Trophoblast cell (in vitro differentiated cells and primary cell): Measurements from ENCODE around the gene TNS2.

Experiments
- DNase-seq, 2 donors: peaks; one replicate each; pipeline ENCODE4 v3.0.0-alpha.2; 2016
- H2AFZ ChIP-seq: 2 replicates; pipeline ENCODE4 v1.6.1; 2013; ENCODE audit warnings: low read length, moderate library complexity, mild to moderate bottlenecking; ENCODE audit not compliant: insufficient read depth, poor library complexity
- H2AK5ac ChIP-seq: 2 replicates; pipeline ENCODE4 v1.6.1; 2013; ENCODE audit warnings: mild to moderate bottlenecking, low read length
- H2BK120ac ChIP-seq: 2 replicates; pipeline ENCODE4 v1.6.1; 2013; ENCODE audit warnings: low read length, mild to moderate bottlenecking, moderate library complexity; ENCODE audit not compliant: insufficient read depth, poor library complexity
- H2BK12ac ChIP-seq: 2 replicates; pipeline ENCODE4 v1.6.1; 2013; ENCODE audit warnings: mild to moderate bottlenecking, low read length, moderate library complexity
- H2BK5ac ChIP-seq: 2 replicates; pipeline ENCODE4 v1.6.1; 2013; ENCODE audit warnings: low read length, low read depth, moderate library complexity, mild to moderate bottlenecking; ENCODE audit not compliant: poor library complexity
- H3K14ac ChIP-seq: 2 replicates; pipeline ENCODE4 v1.6.1; 2013; ENCODE audit warnings: mild to moderate bottlenecking, low read length
- H3K18ac ChIP-seq: 2 replicates; pipeline ENCODE4 v1.6.1; 2013; ENCODE audit warnings: mild to moderate bottlenecking, low read length
- H3K23ac ChIP-seq: 2 replicates; pipeline ENCODE4 v1.6.1; 2013; ENCODE audit warnings: low read length
- H3K27ac ChIP-seq: 2 replicates; pipeline ENCODE4 v1.5.1; 2013; ENCODE audit warnings: low read depth, mild to moderate bottlenecking, inconsistent platforms, low read length, moderate library complexity
- H3K27me3 ChIP-seq: 2 replicates; pipeline ENCODE4 v1.6.1; 2013; ENCODE audit warnings: inconsistent platforms, mild to moderate bottlenecking, low read length, moderate library complexity; ENCODE audit not compliant: insufficient read depth
- H3K36me3 ChIP-seq, 2 experiments: 1 replicate in 1 of 2; 2 replicates in 1 of 2; pipeline ENCODE4 v1.6.1; 2013; ENCODE audit warnings: low read length in 2 of 2, mild to moderate bottlenecking in 2 of 2, moderate library complexity in 1 of 2; ENCODE audit not compliant: insufficient read depth in 2 of 2, control insufficient read depth in 1 of 2
- H3K4ac ChIP-seq: 2 replicates; pipeline ENCODE4 v1.6.1; 2013; ENCODE audit warnings: low read depth, mild to moderate bottlenecking, low read length, moderate library complexity
- H3K4me1 ChIP-seq, 2 experiments: 1 replicate in 1 of 2; 2 replicates in 1 of 2; pipeline ENCODE4 v1.6.1; 2013; ENCODE audit warnings: low read length in 2 of 2, mild to moderate bottlenecking in 2 of 2, moderate library complexity in 1 of 2; ENCODE audit not compliant: insufficient read depth in 2 of 2, control insufficient read depth in 1 of 2
- H3K4me2 ChIP-seq: 2 replicates; pipeline ENCODE4 v1.6.1; 2013; ENCODE audit warnings: inconsistent platforms, mild to moderate bottlenecking, low read length, moderate library complexity
- H3K4me3 ChIP-seq: 2 replicates; pipeline ENCODE4 v1.5.1; 2013; ENCODE audit warnings: mild to moderate bottlenecking, low read depth, low read length, inconsistent platforms
- H3K79me1 ChIP-seq: one replicate; pipeline ENCODE4 v1.6.1; 2013; ENCODE audit warnings: low read length
- H3K79me2 ChIP-seq: 2 replicates; pipeline ENCODE4 v1.6.1; 2013; ENCODE audit warnings: low read length, mild to moderate bottlenecking; ENCODE audit not compliant: control insufficient read depth, insufficient read depth, poor library complexity
- H3K9ac ChIP-seq: 2 replicates; pipeline ENCODE4 v1.6.1; 2013; ENCODE audit warnings: mild to moderate bottlenecking, low read length
- H3K9me3 ChIP-seq: 2 replicates; pipeline ENCODE4 v1.6.1; 2013; ENCODE audit warnings: low read depth, mild to moderate bottlenecking, control low read depth, inconsistent platforms, low read length; ENCODE audit not compliant: insufficient read depth
- H4K12ac ChIP-seq: 2 replicates; pipeline ENCODE4 v1.6.1; 2013; ENCODE audit warnings: low read depth, mild to moderate bottlenecking, low read length, moderate library complexity
- H4K8ac ChIP-seq: 2 replicates; pipeline ENCODE4 v1.6.1; 2013; ENCODE audit warnings: low read depth, mild to moderate bottlenecking, low read length, moderate library complexity
- H4K91ac ChIP-seq: one replicate; pipeline ENCODE4 v1.6.1; 2013; ENCODE audit warnings: low read depth, mild to moderate bottlenecking, low read length, moderate library complexity
- WGBS: extraction: QIAGEN DNeasy Blood & Tissue Kit; methylation state at CpG from one replicate; pipeline ENCODE4 v1.1.7; 2013; ENCODE audit warnings: missing lambda C conversion rate; ENCODE audit not compliant: insufficient read length, insufficient coverage; ENCODE audit errors: extremely low coverage; 5-methylcytosine and 5-hydroxymethylcytosine counted together

The TNS2 gene

DNA sequence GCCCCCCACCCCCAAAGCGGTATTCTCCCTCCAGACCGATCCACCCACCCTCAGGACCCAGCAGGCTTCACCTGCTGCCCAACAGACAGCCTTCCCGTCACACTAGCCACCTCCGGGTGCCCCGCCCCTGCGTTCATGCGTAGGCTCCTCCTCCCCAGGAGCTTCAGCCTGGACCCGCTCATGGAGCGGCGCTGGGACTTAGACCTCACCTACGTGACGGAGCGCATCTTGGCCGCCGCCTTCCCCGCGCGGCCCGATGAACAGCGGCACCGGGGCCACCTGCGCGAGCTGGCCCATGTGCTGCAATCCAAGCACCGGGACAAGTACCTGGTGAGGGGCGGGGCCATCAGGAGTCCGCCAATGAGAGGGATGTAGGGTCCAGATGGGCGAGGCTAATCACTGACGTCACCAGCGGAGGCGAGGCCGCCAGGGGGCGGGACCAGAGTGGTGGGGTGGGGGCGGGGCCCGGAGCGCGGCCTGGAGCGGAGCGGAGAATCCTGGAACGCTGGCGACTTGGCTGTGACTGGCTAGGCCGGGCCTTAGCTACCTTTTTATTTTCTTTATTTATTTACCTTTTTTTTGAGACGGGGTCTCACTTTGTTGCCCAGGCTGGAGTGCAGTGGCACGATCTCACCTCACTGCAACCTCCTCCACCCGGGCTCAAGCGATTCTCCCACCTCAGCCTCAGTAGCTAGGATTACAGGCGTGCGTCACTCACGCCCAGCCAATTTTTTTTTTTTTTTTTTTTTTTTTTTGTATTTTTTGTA lies 4.4 kb downstream of the TNS2 start:
- no peaks in the 10 kb centered on the region for H3K9me3 ChIP-seq
- no CpG with 5 or more reads among the region's 48 CpGs for WGBS
- H3K27me3 ChIP-seq: no peaks in the 10 kb centered on the region
- H3K36me3 ChIP-seq: no peaks in the 10 kb centered on the region
- peak overlapping the region; percentile 75 for H3K18ac ChIP-seq
- H2BK12ac ChIP-seq: peak overlapping the region; percentile 48
- H2AFZ ChIP-seq: peak overlapping the region; percentile 77
- H2BK120ac ChIP-seq: peak overlapping the region; percentile 50
- H3K4me2 ChIP-seq: peak overlapping the region; percentile 70
- H3K14ac ChIP-seq: peak overlapping the region; percentile 75
- peaks cover 31 to 35% of the 10 kb centered on the region in 2 experiments for H3K4me1 ChIP-seq
- peak; percentile 95 to 97 for DNase-seq
- no peak overlapping the region for H3K23ac ChIP-seq
- peak overlapping the region; percentile 80 for H3K4me3 ChIP-seq
- H3K27ac ChIP-seq: peak overlapping the region; percentile 66
- H3K4ac ChIP-seq: no peak overlapping the region
- H4K8ac ChIP-seq: peak overlapping the region; percentile 64
- peak overlapping the region; percentile 79 for H2BK5ac ChIP-seq
- H2AK5ac ChIP-seq: no peak overlapping the region
- H3K9ac ChIP-seq: no peak overlapping the region
- H4K91ac ChIP-seq: peak overlapping the region; percentile 58
- H3K79me1 ChIP-seq: peaks cover 10% of the 10 kb centered on the region
- no peaks in the 10 kb centered on the region for H3K79me2 ChIP-seq
- no peak overlapping the region for H4K12ac ChIP-seq

DNA sequence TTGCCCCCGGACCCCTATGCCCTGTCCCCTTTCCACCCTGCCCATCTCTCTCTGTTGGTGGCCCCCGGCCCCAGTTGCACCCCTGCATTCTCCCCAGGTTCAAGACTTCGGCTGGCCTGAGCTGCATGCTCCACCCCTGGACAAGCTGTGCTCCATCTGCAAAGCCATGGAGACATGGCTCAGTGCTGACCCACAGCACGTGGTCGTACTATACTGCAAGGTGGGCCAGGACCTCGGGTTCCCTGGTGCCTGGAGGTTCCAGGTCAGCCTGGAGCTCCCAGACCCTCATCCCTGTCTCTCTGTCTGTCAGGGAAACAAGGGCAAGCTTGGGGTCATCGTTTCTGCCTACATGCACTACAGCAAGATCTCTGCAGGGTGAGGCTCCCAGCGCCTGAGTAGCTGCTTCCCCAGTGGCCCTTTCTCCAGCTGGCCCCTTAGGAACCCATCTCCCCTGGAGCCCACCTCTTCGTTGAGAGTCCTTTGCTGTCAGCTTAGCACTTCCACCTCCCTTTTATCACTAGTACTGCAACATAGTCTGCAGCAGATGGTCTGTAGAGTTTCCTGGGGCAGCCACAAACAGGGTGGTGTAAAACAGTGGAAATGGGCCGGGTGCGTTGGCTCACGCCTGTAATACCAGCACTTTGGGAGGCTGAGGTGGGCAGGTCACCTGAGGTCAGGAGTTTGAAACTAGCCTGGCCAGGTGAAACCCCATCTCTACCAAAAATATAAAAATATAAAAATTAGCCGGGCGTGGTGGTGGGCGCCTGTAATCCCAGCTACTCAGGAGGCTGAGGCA lies 5.8 kb downstream of the TNS2 start:
- no peak overlapping the region for H4K8ac ChIP-seq
- no peak overlapping the region for H2AFZ ChIP-seq
- H3K18ac ChIP-seq: no peak overlapping the region
- no peak overlapping the region for H2AK5ac ChIP-seq
- no peak overlapping the region for H3K23ac ChIP-seq
- WGBS: no CpG with 5 or more reads among the region's 15 CpGs
- peaks cover 3% of the 10 kb centered on the region for H3K79me1 ChIP-seq
- H3K4me2 ChIP-seq: no peak overlapping the region
- no peak overlapping the region for H3K14ac ChIP-seq
- no peak overlapping the region for H3K4me3 ChIP-seq
- H2BK120ac ChIP-seq: no peak overlapping the region
- no peaks in the 10 kb centered on the region for H3K27me3 ChIP-seq
- H3K79me2 ChIP-seq: no peaks in the 10 kb centered on the region
- no peak overlapping the region for H4K91ac ChIP-seq
- no peak overlapping the region for H3K27ac ChIP-seq
- no peak overlapping the region for H2BK12ac ChIP-seq
- H3K4ac ChIP-seq: no peak overlapping the region
- no peaks in the 10 kb centered on the region for H3K9me3 ChIP-seq
- H3K9ac ChIP-seq: no peak overlapping the region
- H4K12ac ChIP-seq: no peak overlapping the region
- no peak for DNase-seq
- no peaks in the 10 kb centered on the region for H3K36me3 ChIP-seq
- H3K4me1 ChIP-seq: peaks cover 18 to 23% of the 10 kb centered on the region in 2 experiments
- H2BK5ac ChIP-seq: no peak overlapping the region

DNA sequence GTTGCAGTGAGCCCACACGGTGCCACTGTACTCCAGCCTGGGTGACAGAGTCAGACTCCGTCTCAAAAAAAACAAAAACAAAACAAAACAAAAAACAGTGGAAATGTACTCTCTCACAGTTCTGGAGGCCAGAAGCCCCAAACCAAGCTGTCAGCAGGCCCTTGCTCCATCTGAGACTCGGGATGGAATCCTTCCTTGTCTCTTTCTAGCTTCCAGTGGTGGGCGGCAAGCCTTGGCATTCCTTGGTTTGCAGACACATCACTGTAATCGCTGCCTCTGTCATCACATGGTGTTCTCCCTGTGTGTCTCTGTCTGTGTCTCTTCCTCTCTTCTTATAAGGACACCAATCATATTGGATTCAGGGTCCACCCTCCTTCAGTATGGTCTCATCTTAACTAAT lies 6.4 kb downstream of the TNS2 start:
- H2BK12ac ChIP-seq: no peak overlapping the region
- peaks cover 3% of the 10 kb centered on the region for H3K79me1 ChIP-seq
- no peaks in the 10 kb centered on the region for H3K36me3 ChIP-seq
- H2BK120ac ChIP-seq: no peak overlapping the region
- H3K18ac ChIP-seq: no peak overlapping the region
- no peak overlapping the region for H3K23ac ChIP-seq
- no peak overlapping the region for H3K14ac ChIP-seq
- no peak overlapping the region for H2AK5ac ChIP-seq
- H2BK5ac ChIP-seq: no peak overlapping the region
- no peaks in the 10 kb centered on the region for H3K9me3 ChIP-seq
- no peak overlapping the region for H3K27ac ChIP-seq
- H3K27me3 ChIP-seq: no peaks in the 10 kb centered on the region
- no peak overlapping the region for H4K91ac ChIP-seq
- no peak for DNase-seq
- H4K12ac ChIP-seq: no peak overlapping the region
- no peak overlapping the region for H3K9ac ChIP-seq
- no peak overlapping the region for H3K4me2 ChIP-seq
- no peak overlapping the region for H4K8ac ChIP-seq
- no peak overlapping the region for H3K4me3 ChIP-seq
- no peak overlapping the region for H3K4ac ChIP-seq
- no peaks in the 10 kb centered on the region for H3K79me2 ChIP-seq
- no peak overlapping the region for H2AFZ ChIP-seq
- peaks cover 11 to 17% of the 10 kb centered on the region in 2 experiments for H3K4me1 ChIP-seq
- WGBS: no CpG with 5 or more reads among the region's 5 CpGs

DNA sequence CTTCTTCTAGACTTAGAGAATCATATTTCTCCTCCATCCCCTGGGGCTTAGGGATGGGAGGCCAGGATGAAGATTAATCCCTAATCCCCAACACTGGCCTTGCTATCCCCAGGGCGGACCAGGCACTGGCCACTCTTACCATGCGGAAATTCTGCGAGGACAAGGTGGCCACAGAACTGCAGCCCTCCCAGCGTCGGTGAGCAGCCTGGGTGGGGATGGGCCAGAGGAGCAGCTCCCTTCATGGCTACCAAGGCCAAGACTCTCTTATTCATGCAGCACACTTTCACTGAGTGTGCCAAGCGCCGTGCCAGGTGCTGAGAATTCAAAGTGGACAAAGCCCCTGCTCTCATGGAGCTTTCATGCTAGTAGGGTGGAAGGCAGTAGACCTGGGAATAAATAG lies 7.0 kb downstream of the TNS2 start:
- Histone ChIP-seq H2AK5ac (no peak overlapping the region), H3K79me2 (no peaks in the 10 kb centered on the region), H3K23ac (no peak overlapping the region), H2BK5ac (no peak overlapping the region), H2BK12ac (no peak overlapping the region), H3K9ac (no peak overlapping the region), H3K27me3 (no peaks in the 10 kb centered on the region), H3K18ac (no peak overlapping the region), H3K4me3 (no peak overlapping the region), H4K12ac (no peak overlapping the region), H3K4ac (no peak overlapping the region), H3K4me1 (peaks cover 6 to 11% of the 10 kb centered on the region in 2 experiments), H3K36me3 (no peaks in the 10 kb centered on the region), H3K4me2 (no peak overlapping the region), H3K27ac (no peak overlapping the region), H3K79me1 (peaks cover 2% of the 10 kb centered on the region), H4K8ac (no peak overlapping the region), H3K14ac (no peak overlapping the region), H4K91ac (no peak overlapping the region), H2AFZ (no peak overlapping the region), H3K9me3 (no peaks in the 10 kb centered on the region), H2BK120ac (no peak overlapping the region)
- no CpG with 5 or more reads among the region's 7 CpGs for WGBS
- no peak for DNase-seq
